ENCODE measurements around the gene IFNGR2. TPM values are rescaled to one million over a fixed set of nuclear protein-coding genes. Genes with fewer than 3 reads are reported as not detected.

IFNGR2 gene
- total RNA-seq, 1 experiment from 2014 or later = 87.7 TPM

DNA sequence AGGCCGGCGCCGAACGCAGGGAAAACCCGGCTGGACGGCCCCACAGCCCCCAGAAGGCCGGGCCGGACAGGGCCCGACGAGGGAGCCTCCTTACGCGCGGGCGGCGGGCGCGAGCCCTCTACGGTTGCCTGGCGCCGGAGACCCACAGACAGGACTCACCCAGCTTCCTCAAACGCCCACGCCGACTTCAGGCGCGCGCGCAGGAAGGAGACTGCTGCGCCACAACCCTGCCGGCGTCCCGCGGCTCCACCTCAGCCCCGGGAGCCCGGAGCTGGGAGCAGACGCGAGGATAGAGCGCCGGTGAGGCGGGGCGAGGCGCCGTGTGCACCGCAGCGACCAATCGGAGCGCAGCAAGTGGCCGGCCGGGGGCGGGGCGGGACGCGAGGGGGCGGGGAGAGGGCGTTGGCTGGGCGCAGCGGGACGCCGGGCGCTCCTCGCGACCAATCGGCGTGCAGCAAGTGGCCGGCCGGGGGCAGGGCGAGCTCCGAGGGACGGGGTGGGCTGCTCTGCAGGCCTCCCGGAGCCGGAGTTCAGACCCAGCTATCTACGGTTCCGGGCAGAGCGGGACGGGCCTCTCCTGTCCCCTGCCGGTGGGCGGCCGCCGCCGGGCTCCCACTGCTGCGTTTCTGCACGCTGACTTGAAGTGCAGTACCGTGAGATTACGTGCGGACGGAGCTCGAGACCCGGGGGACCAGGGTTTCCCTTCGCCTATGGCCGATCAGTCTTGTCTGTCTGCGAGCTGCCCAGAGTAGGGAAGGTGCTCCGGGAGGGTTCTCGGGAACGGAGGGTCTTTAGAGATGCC lies 76.7 kb downstream of the IFNGR2 start, which contains the start of gene TMEM50B:
Gene TMEM50B (minus strand): TSS at position 296 of the 802 bp plus-strand sequence. CDS start 11,089 bp downstream, outside the sequence.
- Mint-ChIP-seq H3K36me3 (ENCODE audit: insufficient read depth, unreplicated experiment) (peaks cover 6% of the 10 kb centered on the region), H3K9me3 (ENCODE audit: unreplicated experiment) (no peaks in the 10 kb centered on the region), H3K4me3 (ENCODE audit: unreplicated experiment) (peak within 1 kb of the TSS; percentile 87), H3K27me3 (ENCODE audit: insufficient read depth, unreplicated experiment) (no peaks in the 10 kb centered on the region), H3K27ac (ENCODE audit: low read depth, unreplicated experiment) (peak within 1 kb of the TSS; percentile 74), H3K4me1 (ENCODE audit: insufficient read depth, unreplicated experiment) (peaks cover 5% of the 10 kb centered on the region)
- POLR2A ChIA-PET = interaction anchor here (0.5 to 5.4 kb wide), 32 partner anchors 9 to 868 kb away, joined by 3 to 92 read pairs (median 5); partner anchors contain the start of genes DNAJC28, GART, IFNAR1 and IFNAR2
- BruUV-seq (replicated peaks) = no TSS peak
- CTCF ChIA-PET = interaction anchor here (1.3 to 2.2 kb wide), 4 partner anchors 11 to 119 kb away, joined by 3 to 11 read pairs (median 4); partner anchors contain the start of gene DNAJC28
- peak; percentile 95 for DNase-seq (ENCODE audit: unreplicated experiment)
- TF ChIP-seq, protein P1, sequence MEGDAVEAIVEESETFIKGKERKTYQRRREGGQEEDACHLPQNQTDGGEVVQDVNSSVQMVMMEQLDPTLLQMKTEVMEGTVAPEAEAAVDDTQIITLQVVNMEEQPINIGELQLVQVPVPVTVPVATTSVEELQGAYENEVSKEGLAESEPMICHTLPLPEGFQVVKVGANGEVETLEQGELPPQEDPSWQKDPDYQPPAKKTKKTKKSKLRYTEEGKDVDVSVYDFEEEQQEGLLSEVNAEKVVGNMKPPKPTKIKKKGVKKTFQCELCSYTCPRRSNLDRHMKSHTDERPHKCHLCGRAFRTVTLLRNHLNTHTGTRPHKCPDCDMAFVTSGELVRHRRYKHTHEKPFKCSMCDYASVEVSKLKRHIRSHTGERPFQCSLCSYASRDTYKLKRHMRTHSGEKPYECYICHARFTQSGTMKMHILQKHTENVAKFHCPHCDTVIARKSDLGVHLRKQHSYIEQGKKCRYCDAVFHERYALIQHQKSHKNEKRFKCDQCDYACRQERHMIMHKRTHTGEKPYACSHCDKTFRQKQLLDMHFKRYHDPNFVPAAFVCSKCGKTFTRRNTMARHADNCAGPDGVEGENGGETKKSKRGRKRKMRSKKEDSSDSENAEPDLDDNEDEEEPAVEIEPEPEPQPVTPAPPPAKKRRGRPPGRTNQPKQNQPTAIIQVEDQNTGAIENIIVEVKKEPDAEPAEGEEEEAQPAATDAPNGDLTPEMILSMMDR (IDR thresholded peaks at IDR 0.05; ENCODE audit: unreplicated experiment) = peak; percentile 30
- intact Hi-C loops (cut with micrococcal nuclease) = no loop called here

DNA sequence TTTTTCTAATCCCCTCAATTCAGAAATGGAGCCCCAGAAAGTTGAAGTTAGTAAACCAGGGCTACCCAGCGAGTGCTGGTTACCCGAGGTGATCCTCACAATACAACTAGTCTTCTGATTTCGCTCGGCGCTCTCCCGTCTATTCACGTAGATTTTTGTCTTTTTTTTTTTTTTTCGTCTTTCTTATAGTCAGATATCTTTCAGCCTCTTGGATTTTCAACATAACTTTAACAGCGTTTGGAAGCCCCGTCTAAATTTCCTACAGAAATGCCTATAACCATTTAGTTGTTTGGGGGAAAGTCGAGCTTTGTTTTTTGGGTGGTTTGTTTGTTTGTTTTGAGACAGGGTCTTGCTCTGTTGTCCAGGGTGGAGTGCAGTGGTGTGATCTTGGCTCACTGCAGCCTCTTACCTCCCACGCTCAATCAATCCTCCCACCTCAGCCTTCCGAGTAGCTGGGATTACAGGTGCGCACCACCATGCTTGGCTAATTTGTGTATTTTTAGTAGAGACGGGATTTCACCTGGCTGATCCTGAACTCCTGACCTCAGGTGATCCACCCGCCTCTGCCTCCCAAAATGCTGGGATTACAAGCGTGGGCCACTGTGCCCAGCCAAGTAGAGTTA lies 77.4 kb downstream of the IFNGR2 start:
- TSS peak; percentile 69 for BruUV-seq (replicated peaks)
- no peaks in the 10 kb centered on the region for H3K27me3 Mint-ChIP-seq (ENCODE audit: insufficient read depth, unreplicated experiment)
- no peaks in the 10 kb centered on the region for H3K9me3 Mint-ChIP-seq (ENCODE audit: unreplicated experiment)
- TF ChIP-seq, protein P1 (IDR thresholded peaks at IDR 0.05; ENCODE audit: unreplicated experiment) = no peak
- CTCF ChIA-PET = interaction anchor here (0.6 to 2.2 kb wide), 5 partner anchors 10 to 54 kb away, joined by 3 to 11 read pairs (median 4); partner anchors contain the start of gene DNAJC28
- intact Hi-C loops (cut with micrococcal nuclease) = no loop called here
- peaks cover 5% of the 10 kb centered on the region for H3K4me1 Mint-ChIP-seq (ENCODE audit: insufficient read depth, unreplicated experiment)
- no peak for DNase-seq (ENCODE audit: unreplicated experiment)
- POLR2A ChIA-PET = interaction anchor here (0.5 to 5.4 kb wide), 26 partner anchors 8 to 801 kb away, joined by 3 to 92 read pairs (median 4); partner anchors contain the start of genes DNAJC28, GART, IFNAR1 and IFNGR2
- peak overlapping the region; percentile 74 for H3K27ac Mint-ChIP-seq (ENCODE audit: low read depth, unreplicated experiment)
- peaks cover 6% of the 10 kb centered on the region for H3K36me3 Mint-ChIP-seq (ENCODE audit: insufficient read depth, unreplicated experiment)
- peak overlapping the region; percentile 87 for H3K4me3 Mint-ChIP-seq (ENCODE audit: unreplicated experiment)

DNA sequence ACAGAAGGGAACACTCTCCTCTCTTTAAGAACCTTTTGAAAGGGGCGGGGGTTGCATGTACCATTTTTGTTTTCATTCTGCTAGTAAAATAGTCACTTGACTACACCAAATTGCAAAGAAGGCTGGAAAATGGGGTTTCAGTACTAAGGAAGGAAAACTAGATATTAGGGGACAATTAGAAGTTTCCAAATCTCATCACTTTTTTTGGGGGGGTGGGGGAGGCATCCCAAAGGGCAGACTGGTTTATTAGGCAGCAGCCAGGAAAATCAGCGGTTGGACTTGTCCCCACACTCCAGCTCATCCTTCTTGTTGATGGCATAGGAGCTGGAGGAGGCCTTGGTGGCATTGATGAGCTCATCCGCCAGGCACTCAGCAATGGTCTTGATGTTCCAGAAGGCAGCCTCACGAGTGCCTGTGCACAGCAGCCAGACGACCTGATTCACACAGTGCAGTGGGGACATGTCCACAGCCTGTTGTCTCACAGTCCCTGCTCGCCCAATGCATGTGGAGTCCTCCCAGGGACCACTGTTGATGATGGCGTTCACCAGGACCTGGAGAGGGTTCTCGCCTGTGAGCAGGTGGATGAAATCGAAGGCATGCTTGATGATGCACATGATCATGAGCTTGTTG lies 78.2 kb downstream of the IFNGR2 start:
- no peaks in the 10 kb centered on the region for H3K27me3 Mint-ChIP-seq (ENCODE audit: insufficient read depth, unreplicated experiment)
- H3K36me3 Mint-ChIP-seq (ENCODE audit: insufficient read depth, unreplicated experiment) = peaks cover 3% of the 10 kb centered on the region
- no peak overlapping the region for H3K27ac Mint-ChIP-seq (ENCODE audit: low read depth, unreplicated experiment)
- intact Hi-C loops (cut with micrococcal nuclease) = no loop called here
- no peak overlapping the region for H3K4me3 Mint-ChIP-seq (ENCODE audit: unreplicated experiment)
- H3K9me3 Mint-ChIP-seq (ENCODE audit: unreplicated experiment) = no peaks in the 10 kb centered on the region
- TF ChIP-seq, protein P1 (IDR thresholded peaks at IDR 0.05; ENCODE audit: unreplicated experiment) = no peak
- ChIA-PET POLR2A (interaction anchor here (1.2 to 5.4 kb wide), 4 partner anchors 10 to 61 kb away, joined by 3 to 92 read pairs (median 43); partner anchors contain the start of genes DNAJC28, GART and SON), CTCF (interaction anchor here (1.5 to 2.2 kb wide), 2 partner anchors 9 to 20 kb away, joined by 4 to 11 read pairs; partner anchors contain the start of gene DNAJC28)
- DNase-seq (ENCODE audit: unreplicated experiment) = no peak
- BruUV-seq (replicated peaks) = no TSS peak
- H3K4me1 Mint-ChIP-seq (ENCODE audit: insufficient read depth, unreplicated experiment) = peaks cover 5% of the 10 kb centered on the region

Other genes starting within 250 kb of the IFNGR2 start
- gene IFNAR2, start 173.5 kb upstream of the IFNGR2 start, total RNA-seq (2022) = 7.3 and 8.8 TPM in 2 replicates
- 23.2 and 26.3 TPM in 2 replicates for gene IL10RB, start 137.0 kb upstream of the IFNGR2 start, total RNA-seq (2022)
- gene IFNAR1, start 78.4 kb upstream of the IFNGR2 start, total RNA-seq (2022) = 30.0 and 35.5 TPM in 2 replicates
- 20.7 and 27.8 TPM in 2 replicates for gene TMEM50B, start 76.6 kb downstream of the IFNGR2 start, total RNA-seq (2022)
- 0.28 and 0.39 TPM in 2 replicates for gene DNAJC28, start 88.3 kb downstream of the IFNGR2 start, total RNA-seq (2022)
- 166 and 240 TPM in 2 replicates for gene GART, start 138.7 kb downstream of the IFNGR2 start, total RNA-seq (2022)
- 289 and 303 TPM in 2 replicates for gene SON, start 139.6 kb downstream of the IFNGR2 start, total RNA-seq (2022)
- gene DONSON, start 185.3 kb downstream of the IFNGR2 start, total RNA-seq (2022) = 9.3 and 10.0 TPM in 2 replicates
- 35.2 and 40.0 TPM in 2 replicates for gene CRYZL1, start 238.3 kb downstream of the IFNGR2 start, total RNA-seq (2022)
- gene ITSN1, start 239.1 kb downstream of the IFNGR2 start, total RNA-seq (2022) = 41.1 and 42.6 TPM in 2 replicates

Measured in MCF 10A (cell line).